ENCODE measurements around the gene GJD2. TPM values are rescaled to one million over a fixed set of nuclear protein-coding genes. Genes with fewer than 3 reads are reported as not detected.

GJD2 gene
- polyA plus RNA-seq, 3 donors = not detected

DNA sequence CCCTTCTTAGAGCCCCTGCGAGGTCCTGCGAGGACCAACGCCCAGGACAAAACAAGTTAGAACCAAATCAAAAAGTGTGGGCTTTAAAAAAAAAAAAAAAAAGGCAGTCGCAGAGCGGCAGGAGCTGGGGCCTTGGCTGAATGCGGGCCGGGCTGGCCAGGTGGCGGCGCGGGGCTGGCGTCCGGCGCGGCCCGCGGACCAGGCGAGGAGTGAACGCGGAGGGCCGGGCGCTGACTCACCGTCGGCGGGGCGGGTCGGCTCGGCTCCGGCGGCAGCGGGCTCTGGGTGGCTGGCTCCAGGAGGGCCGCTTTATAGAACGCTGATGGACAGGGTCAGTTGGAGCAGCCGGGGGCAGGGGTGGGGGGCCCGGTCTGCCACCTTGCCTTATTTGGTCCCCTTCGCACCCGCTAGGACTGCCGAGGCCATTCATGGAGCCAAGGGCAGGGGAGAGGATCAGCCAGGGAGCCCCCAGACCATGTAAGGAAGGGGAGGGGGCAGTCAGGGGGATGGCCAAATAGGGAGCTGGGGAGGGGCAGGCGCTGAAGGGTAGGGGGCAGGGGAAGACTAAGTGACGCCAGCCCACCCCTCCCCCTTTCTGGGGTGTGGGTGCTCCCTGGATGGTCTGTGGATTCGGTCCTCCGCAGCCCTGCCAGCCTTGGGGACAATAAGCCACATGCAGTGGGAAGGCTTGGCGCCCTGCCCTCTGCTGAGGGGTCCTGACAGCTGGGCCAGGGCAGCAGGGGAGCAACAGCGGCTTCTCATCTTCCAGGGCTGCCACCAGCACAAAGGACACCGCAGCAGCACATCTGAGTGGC lies 40.7 kb upstream of the GJD2 start, which contains the start of gene ACTC1:
ACTC1 (minus strand) TSS at position 283 of the 815 bp plus-strand sequence. CDS start 741 bp downstream, outside the sequence.
- Histone ChIP-seq H3K4me2 (replicated peaks; ENCODE audit: extremely low read depth, low read length, poor library complexity, severe bottlenecking) (no peak within 1 kb of the TSS), H4K20me1 (ENCODE audit: insufficient read depth, low read length) (no peaks in the 10 kb centered on the region), H3K9me3 (replicated peaks in 1 of 2; ENCODE audit: control insufficient read depth in 1 of 2, insufficient read depth in 1 of 2, low read length in 2 of 2) (no peaks in the 10 kb centered on the region), H3K27me3 (ENCODE audit: control insufficient read depth in 2 of 2, insufficient read depth in 2 of 2, low read length in 2 of 2) (peaks cover 21 to 42% of the 10 kb centered on the region in 2 donors), H3K9ac (ENCODE audit: insufficient read depth, low read length, poor library complexity, severe bottlenecking) (no peak within 1 kb of the TSS), H3K79me2 (ENCODE audit: insufficient read depth, low read length) (no peaks in the 10 kb centered on the region), H3K4me3 (replicated peaks in 1 of 3; ENCODE audit: low read depth in 2 of 3, low read length in 3 of 3) (no peak within 1 kb of the TSS), H3K36me3 (replicated peaks in 1 of 2; ENCODE audit: control insufficient read depth in 1 of 2, insufficient read depth in 2 of 2, low read length in 2 of 2) (no peaks in the 10 kb centered on the region), H3K4me1 (ENCODE audit: control insufficient read depth in 1 of 2, insufficient read depth in 2 of 2, low read length in 2 of 2) (no peaks in the 10 kb centered on the region), H3K27ac (ENCODE audit: low read depth in 1 of 2, low read length in 2 of 2) (no peak within 1 kb of the TSS), H2AFZ (ENCODE audit: insufficient read depth, low read depth, low read length, poor library complexity, severe bottlenecking) (no peak within 1 kb of the TSS)
- H3K27me3 Mint-ChIP-seq (ENCODE audit: low read depth in 3 of 3) = peaks cover 44 to 55% (median 51%) of the 10 kb centered on the region in 3 donors
- no peak for DNase-seq
- TF ChIP-seq, protein P1, sequence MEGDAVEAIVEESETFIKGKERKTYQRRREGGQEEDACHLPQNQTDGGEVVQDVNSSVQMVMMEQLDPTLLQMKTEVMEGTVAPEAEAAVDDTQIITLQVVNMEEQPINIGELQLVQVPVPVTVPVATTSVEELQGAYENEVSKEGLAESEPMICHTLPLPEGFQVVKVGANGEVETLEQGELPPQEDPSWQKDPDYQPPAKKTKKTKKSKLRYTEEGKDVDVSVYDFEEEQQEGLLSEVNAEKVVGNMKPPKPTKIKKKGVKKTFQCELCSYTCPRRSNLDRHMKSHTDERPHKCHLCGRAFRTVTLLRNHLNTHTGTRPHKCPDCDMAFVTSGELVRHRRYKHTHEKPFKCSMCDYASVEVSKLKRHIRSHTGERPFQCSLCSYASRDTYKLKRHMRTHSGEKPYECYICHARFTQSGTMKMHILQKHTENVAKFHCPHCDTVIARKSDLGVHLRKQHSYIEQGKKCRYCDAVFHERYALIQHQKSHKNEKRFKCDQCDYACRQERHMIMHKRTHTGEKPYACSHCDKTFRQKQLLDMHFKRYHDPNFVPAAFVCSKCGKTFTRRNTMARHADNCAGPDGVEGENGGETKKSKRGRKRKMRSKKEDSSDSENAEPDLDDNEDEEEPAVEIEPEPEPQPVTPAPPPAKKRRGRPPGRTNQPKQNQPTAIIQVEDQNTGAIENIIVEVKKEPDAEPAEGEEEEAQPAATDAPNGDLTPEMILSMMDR (IDR thresholded peaks at IDR 0.05) = no peak
- H3K27ac Mint-ChIP-seq = no peak within 1 kb of the TSS
- intact Hi-C loops (cut with micrococcal nuclease) = no loop called here
- H3K36me3 Mint-ChIP-seq = no peaks in the 10 kb centered on the region
- peaks cover 0 to 13% (median 6%) of the 10 kb centered on the region in 7 donors for H3K9me3 Mint-ChIP-seq
- no peaks in the 10 kb centered on the region for H3K4me1 Mint-ChIP-seq
- H3K4me3 Mint-ChIP-seq = peak within 1 kb of the TSS in 1 of 2 donors; percentile 78
- 8% methylated on average over 42 of the region's 44 CpGs for WGBS (ENCODE audit: insufficient coverage)

DNA sequence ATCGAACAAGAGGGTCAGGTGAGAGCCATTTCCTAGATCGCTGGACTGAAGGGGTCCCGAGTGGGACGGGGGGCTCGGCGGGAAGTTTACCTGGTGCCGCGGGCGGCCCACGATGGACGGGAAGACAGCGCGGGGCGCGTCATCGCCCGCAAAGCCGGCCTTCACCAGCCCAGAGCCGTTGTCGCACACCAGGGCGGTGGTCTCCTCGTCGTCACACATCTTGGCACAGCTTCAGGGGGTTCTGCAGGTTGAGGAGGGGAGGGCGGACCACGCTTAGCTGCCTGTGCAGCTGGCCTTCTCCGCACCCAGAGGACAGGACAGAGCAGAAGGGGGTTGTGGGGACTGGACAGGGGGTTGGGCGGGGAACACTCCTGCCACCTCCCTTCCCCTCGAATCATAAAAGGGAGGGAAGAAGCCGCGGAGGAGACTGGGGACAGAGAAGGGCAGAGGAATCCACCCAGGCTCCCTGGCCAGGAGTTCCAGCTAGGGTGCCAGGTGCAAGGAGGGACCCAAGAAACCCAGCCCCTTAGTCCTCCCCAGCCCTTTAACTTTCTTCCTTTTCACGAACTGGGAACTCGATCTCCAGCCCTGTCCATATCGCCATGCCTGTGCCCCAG lies 39.9 kb upstream of the GJD2 start:
- peak overlapping the region in 1 of 2 donors; percentile 78 for H3K4me3 Mint-ChIP-seq
- intact Hi-C loops (cut with micrococcal nuclease) = no loop called here
- H3K36me3 Mint-ChIP-seq = no peaks in the 10 kb centered on the region
- no peaks in the 10 kb centered on the region for H3K79me2 ChIP-seq (ENCODE audit: insufficient read depth, low read length)
- H2AFZ ChIP-seq (ENCODE audit: insufficient read depth, low read depth, low read length, poor library complexity, severe bottlenecking) = no peak overlapping the region
- H3K9me3 Mint-ChIP-seq = peaks cover 0 to 13% (median 6%) of the 10 kb centered on the region in 7 donors
- H3K27me3 ChIP-seq (ENCODE audit: control insufficient read depth in 2 of 2, insufficient read depth in 2 of 2, low read length in 2 of 2) = peaks cover 21 to 42% of the 10 kb centered on the region in 2 donors
- H3K36me3 ChIP-seq (replicated peaks in 1 of 2; ENCODE audit: control insufficient read depth in 1 of 2, insufficient read depth in 2 of 2, low read length in 2 of 2) = no peaks in the 10 kb centered on the region
- no peak overlapping the region for H3K4me3 ChIP-seq (replicated peaks in 1 of 3; ENCODE audit: low read depth in 2 of 3, low read length in 3 of 3)
- no peak overlapping the region for H3K27ac ChIP-seq (ENCODE audit: low read depth in 1 of 2, low read length in 2 of 2)
- no peak overlapping the region for H3K9ac ChIP-seq (ENCODE audit: insufficient read depth, low read length, poor library complexity, severe bottlenecking)
- TF ChIP-seq, protein P1 (IDR thresholded peaks at IDR 0.05) = no peak
- no peak overlapping the region for H3K27ac Mint-ChIP-seq
- WGBS (ENCODE audit: insufficient coverage) = 17% methylated on average over 21 of the region's 33 CpGs
- no peak for DNase-seq
- no peaks in the 10 kb centered on the region for H3K4me1 ChIP-seq (ENCODE audit: control insufficient read depth in 1 of 2, insufficient read depth in 2 of 2, low read length in 2 of 2)
- no peaks in the 10 kb centered on the region for H3K4me1 Mint-ChIP-seq
- H4K20me1 ChIP-seq (ENCODE audit: insufficient read depth, low read length) = no peaks in the 10 kb centered on the region
- peaks cover 45 to 55% (median 51%) of the 10 kb centered on the region in 3 donors for H3K27me3 Mint-ChIP-seq (ENCODE audit: low read depth in 3 of 3)
- H3K9me3 ChIP-seq (replicated peaks in 1 of 2; ENCODE audit: control insufficient read depth in 1 of 2, insufficient read depth in 1 of 2, low read length in 2 of 2) = no peaks in the 10 kb centered on the region
- no peak overlapping the region for H3K4me2 ChIP-seq (replicated peaks; ENCODE audit: extremely low read depth, low read length, poor library complexity, severe bottlenecking)

Data from CD14-positive monocyte (primary cell).